Ectodermal cell (in vitro differentiated cells): Measurements from ENCODE around the gene MRPS35.

ENCODE experiments used
- H3K27ac ChIP-seq: 2 replicates; pipeline ENCODE4 v1.7.0; 2013; ENCODE audit warnings: mild to moderate bottlenecking, low read depth, low read length; ENCODE audit not compliant: insufficient read depth, poor library complexity, severe bottlenecking
- H3K27me3 ChIP-seq: 2 replicates; pipeline ENCODE4 v1.7.0; 2013; ENCODE audit warnings: mild to moderate bottlenecking, low read length; ENCODE audit not compliant: insufficient read depth, control insufficient read depth, poor library complexity, severe bottlenecking
- H3K36me3 ChIP-seq: one replicate; pipeline ENCODE4 v1.7.0; 2013; ENCODE audit warnings: low read length; ENCODE audit not compliant: control insufficient read depth, insufficient read depth
- H3K4me1 ChIP-seq: one replicate; pipeline ENCODE4 v1.7.0; 2013; ENCODE audit warnings: low read length; ENCODE audit not compliant: control insufficient read depth, insufficient read depth
- H3K4me3 ChIP-seq: 2 replicates; pipeline ENCODE4 v1.7.0; 2013; ENCODE audit warnings: low read depth, low read length, control low read depth; ENCODE audit not compliant: insufficient read depth
- H3K9me3 ChIP-seq: 2 replicates; pipeline ENCODE4 v1.7.0; 2013; ENCODE audit warnings: mild to moderate bottlenecking, low read length, moderate library complexity; ENCODE audit not compliant: control insufficient read depth
- WGBS, 2 experiments: methylation state at CpG; one replicate each; pipeline ENCODE4 v1.1.7; 2013; ENCODE audit warnings: missing lambda C conversion rate in 2 of 2; 5-methylcytosine and 5-hydroxymethylcytosine counted together

MRPS35 gene

DNA sequence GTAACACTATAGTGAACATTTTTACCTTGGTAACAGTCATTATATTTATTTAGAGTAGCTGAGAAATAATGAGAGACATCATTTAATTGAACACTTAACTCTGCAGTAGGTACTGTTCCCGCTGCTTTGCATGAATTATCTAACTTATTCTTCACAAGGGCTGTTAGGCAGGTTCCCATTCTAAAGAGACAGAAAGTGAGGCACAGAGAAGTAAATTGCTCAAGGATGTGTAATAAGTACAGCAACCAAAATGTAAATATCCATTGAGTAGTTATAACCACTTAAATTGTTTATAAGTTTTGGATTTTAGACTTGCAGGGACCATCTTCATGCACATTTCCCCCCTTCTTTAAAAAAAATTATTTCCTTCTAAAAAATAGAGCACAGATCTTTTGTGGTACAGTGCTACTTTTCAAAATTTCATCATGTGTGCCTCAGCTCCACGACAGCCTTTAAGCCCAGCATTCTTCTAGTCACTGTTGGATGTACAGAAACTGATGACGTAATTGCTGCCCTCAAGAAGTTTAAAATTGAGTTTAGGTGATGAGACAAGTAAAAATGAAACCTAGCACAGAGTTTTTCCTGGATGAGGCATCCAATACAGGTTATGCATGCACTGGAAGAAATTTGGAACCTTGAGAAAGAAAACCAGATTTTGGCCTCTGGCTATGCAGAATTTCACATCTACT, 75.4 kb downstream of the MRPS35 start:
- 95 to 99% methylated on average over 3 of the region's 3 CpGs for WGBS, 2 experiments
- no peaks in the 10 kb centered on the region for H3K9me3 ChIP-seq
- peaks cover 17% of the 10 kb centered on the region for H3K4me1 ChIP-seq
- H3K27ac ChIP-seq, result no peak overlapping the region
- H3K36me3 ChIP-seq, result no peaks in the 10 kb centered on the region
- H3K4me3 ChIP-seq, result no peak overlapping the region
- no peaks in the 10 kb centered on the region for H3K27me3 ChIP-seq

DNA sequence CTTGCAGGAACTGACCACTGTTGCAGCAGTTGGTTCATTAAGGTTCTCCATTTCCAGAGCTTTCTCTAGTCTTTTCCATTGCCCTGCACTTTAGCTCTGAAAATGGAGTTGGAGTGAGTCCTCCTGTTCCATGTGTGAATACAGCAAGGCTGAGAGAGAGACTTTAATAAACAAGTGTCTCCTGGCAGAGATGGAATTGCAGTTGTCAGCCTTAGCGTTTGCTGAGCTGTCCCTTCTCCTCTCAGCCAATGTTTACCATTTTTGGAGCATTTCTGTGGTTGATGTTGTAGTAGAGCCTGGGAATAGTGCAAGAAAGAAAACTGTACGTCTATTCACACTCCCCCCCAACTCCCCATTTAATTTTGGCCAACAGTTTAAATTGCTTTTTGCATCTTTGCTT, 76.9 kb downstream of the MRPS35 start:
- H3K4me3 ChIP-seq, result no peak overlapping the region
- H3K36me3 ChIP-seq, result peaks cover 9% of the 10 kb centered on the region

DNA sequence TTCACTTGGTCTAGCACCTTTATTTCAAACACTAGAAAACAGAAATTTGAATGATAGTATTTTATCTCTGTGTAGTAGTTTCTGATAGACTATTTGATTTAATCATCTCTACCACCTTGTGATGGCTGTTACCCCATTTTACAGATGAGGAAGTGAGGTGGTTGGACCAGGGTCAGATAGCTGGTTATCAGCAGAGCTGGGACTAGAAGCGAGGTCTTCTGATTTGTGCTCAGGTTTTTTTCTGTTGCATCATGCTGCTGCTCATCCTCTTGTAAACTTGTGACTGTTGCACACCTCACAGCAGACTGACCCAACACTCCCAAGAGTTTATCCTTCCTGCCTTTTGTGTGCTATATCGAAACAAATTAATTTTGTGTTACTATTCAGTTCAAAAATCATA, 79.5 kb downstream of the MRPS35 start:
- WGBS, 2 experiments, result 88 to 96% methylated on average over 1 to 2 of the region's 2 CpGs
- Histone ChIP-seq H3K27me3 (no peaks in the 10 kb centered on the region), H3K4me1 (no peaks in the 10 kb centered on the region), H3K9me3 (no peaks in the 10 kb centered on the region), H3K27ac (no peak overlapping the region), H3K4me3 (no peak overlapping the region), H3K36me3 (peaks cover 27% of the 10 kb centered on the region)

More for the DNA sequence above, 76.9 kb downstream of the MRPS35 start:
- Histone ChIP-seq H3K9me3 (no peaks in the 10 kb centered on the region), H3K27me3 (no peaks in the 10 kb centered on the region), H3K4me1 (peaks cover 3% of the 10 kb centered on the region), H3K27ac (no peak overlapping the region)
- 88 to 92% methylated on average over 2 of the region's 2 CpGs for WGBS, 2 experiments

DNA sequence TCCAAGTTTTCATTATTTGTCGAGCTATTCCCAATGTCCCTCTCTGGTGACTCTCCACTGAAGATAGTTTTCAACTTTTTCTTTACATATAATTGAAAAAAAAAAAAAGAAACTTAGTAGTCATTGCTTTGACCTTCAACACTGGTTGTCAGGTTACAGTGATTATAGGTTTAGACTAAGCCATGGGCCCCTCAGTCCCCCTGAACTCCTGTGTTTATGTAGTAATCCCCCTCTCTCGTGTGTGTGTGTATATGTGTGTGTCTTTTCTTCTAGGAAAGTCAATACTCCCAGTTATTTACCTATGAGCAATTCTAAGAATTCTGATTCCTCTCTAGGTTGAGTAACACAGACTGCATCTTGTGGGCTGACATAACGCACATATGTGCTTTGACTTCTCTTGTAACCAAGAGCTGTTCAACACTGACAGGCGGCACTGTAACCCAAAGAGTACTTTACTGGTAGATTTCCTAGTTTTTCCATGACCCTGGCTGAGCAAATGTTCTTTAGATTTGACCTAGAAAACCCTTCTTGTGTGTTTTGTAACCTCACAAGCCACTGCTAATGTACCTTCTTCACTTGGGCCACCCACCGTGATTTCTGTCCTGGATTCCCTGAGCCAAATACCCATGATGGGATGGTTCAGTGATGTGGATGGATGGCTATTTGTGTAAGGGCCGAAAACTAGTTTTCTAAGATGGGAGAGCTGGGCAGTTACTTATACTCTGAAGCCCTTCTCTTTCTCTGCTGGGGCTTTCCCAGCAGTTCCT, 84.4 kb downstream of the MRPS35 start:
- H3K27ac ChIP-seq, result no peak overlapping the region
- WGBS, 2 experiments, result 93 to 95% methylated on average over 4 to 5 of the region's 6 CpGs

DNA sequence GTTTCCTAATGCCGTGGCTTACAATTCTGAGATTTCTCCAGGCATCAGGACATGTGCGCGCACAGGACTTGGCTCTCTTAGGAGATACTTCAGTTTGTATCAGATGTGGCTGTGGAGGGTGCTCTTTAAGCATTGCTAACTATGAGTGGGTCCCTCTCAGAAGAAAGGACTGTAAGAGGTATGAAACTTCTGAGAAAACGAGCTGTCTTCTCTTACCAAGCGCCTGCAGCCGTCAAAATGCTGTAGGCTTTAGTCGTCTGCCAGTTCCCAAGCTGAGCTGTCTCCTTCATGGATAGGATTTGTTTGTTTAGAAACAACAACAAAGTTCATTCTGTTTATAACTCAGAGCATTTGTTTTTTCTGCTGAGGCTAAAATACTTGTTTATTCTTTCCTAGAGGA, 85.5 kb downstream of the MRPS35 start:
- Histone ChIP-seq H3K27ac (no peak overlapping the region), H3K36me3 (peaks cover 39% of the 10 kb centered on the region), H3K4me1 (no peaks in the 10 kb centered on the region), H3K4me3 (no peak overlapping the region), H3K27me3 (no peaks in the 10 kb centered on the region), H3K9me3 (no peaks in the 10 kb centered on the region)
- WGBS, 2 experiments, result 95 to 96% methylated on average over 7 of the region's 7 CpGs

More for the DNA sequence above, 84.4 kb downstream of the MRPS35 start:
- H3K4me1 ChIP-seq, result no peaks in the 10 kb centered on the region
- H3K9me3 ChIP-seq, result no peaks in the 10 kb centered on the region
- peaks cover 39% of the 10 kb centered on the region for H3K36me3 ChIP-seq
- H3K27me3 ChIP-seq, result no peaks in the 10 kb centered on the region
- no peak overlapping the region for H3K4me3 ChIP-seq

DNA sequence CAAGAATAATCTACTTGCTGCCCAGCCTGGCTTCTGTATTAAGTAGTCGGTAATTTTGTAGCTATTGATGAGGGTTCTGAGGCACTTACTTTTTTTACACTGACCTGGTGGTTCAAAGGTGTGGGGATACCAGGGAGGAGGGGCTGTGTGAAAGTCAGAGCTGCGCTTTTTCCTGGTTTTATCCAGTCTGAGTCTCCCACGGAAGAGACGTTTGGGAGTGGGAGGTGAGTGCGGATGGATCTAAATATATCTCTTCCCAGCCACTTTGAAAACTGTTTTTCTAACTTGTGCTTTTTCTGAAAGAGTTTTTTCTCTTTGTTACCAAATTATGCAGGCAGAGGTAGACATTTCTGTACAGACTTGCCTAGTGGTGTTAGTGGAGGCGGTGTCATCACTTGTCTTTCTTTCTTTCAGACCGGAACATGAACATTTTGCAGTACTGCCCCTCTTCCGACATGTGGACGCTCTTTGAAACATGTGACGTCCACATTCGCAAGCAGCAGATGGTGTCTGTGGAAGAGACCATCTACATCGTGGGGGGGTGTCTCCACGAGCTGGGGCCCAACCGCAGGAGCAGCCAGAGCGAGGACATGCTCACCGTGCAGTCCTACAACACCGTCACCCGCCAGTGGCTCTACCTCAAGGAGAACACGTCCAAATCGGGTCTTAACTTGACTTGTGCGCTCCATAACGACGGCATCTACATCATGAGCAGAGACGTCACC, 86.8 kb downstream of the MRPS35 start:
- 93 to 97% methylated on average over 24 of the region's 24 CpGs for WGBS, 2 experiments

DNA sequence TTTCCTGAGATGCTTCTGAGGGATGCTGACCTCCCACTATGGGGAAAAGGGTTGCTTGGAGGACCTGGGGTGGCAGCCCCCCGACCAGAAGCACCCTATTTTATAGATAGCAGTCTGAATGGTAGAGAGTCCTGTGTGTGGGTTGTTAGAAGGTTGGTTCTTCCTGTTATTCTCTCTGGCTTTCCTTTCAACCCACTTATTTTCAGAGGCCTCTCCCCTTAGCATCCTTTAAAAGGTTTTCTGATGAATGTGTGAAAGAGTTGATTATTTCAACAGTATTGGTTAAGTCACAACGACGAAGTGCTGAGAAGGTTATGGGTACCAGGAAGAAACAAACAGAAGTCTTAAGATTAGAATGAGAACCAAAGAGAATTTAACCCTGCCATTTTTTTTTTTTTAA, 90.2 kb downstream of the MRPS35 start:
- H3K36me3 ChIP-seq, result peaks cover 12% of the 10 kb centered on the region
- H3K27ac ChIP-seq, result no peak overlapping the region
- WGBS, 2 experiments, result 90 to 94% methylated on average over 3 of the region's 3 CpGs
- H3K27me3 ChIP-seq, result no peaks in the 10 kb centered on the region
- H3K4me1 ChIP-seq, result no peaks in the 10 kb centered on the region
- H3K4me3 ChIP-seq, result no peak overlapping the region
- no peaks in the 10 kb centered on the region for H3K9me3 ChIP-seq

More for the DNA sequence above, 86.8 kb downstream of the MRPS35 start:
- Histone ChIP-seq H3K4me1 (no peaks in the 10 kb centered on the region), H3K27ac (no peak overlapping the region), H3K4me3 (no peak overlapping the region), H3K9me3 (no peaks in the 10 kb centered on the region), H3K27me3 (no peaks in the 10 kb centered on the region), H3K36me3 (peaks cover 30% of the 10 kb centered on the region)

DNA sequence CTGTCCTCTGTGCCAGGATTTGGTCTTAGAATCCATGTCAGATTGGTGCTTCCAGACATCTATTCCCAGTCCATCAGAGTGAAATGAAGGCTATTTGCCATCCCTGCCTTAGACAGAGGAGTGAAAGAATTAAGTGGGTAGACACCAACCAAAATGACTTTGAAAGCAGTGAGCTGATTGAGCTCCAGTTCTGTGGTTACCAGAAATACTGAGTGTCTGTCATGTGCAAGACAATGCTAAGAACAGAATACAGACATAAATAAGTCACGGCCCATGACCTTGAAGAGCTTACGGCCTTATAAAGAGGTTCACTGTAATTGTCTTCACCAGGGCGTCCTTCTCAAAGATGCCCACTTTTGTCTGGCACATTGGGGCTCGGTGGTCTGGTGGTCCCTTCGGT, 91.0 kb downstream of the MRPS35 start:
- Histone ChIP-seq H3K36me3 (peaks cover 12% of the 10 kb centered on the region), H3K27me3 (no peaks in the 10 kb centered on the region), H3K27ac (no peak overlapping the region), H3K4me1 (no peaks in the 10 kb centered on the region), H3K9me3 (no peaks in the 10 kb centered on the region), H3K4me3 (no peak overlapping the region)
- WGBS, 2 experiments, result 94 to 95% methylated on average over 5 of the region's 5 CpGs

DNA sequence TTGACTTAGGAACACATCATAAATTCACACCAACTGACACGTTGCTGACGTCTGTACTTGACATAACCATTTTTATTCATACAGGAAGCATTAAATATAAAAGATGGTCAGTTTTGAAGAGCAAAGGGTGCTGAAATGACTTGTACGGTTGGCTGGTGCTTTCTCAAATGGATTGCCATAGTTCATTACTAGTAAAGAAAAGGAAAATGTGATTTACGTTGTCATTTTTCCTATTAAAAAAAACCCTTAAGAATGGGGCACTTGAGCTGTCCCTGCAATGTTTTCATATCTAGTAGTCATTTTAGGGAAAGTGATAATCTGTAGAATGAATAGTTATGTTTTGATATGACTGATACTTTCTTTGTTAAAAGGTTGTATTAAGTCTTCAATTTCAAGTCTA, 91.9 kb downstream of the MRPS35 start:
- 97 to 100% methylated on average over 2 to 4 of the region's 4 CpGs for WGBS, 2 experiments
- H3K27ac ChIP-seq, result no peak overlapping the region
- H3K4me3 ChIP-seq, result no peak overlapping the region
- H3K36me3 ChIP-seq, result peaks cover 6% of the 10 kb centered on the region
- H3K4me1 ChIP-seq, result no peaks in the 10 kb centered on the region
- H3K9me3 ChIP-seq, result no peaks in the 10 kb centered on the region
- no peaks in the 10 kb centered on the region for H3K27me3 ChIP-seq

DNA sequence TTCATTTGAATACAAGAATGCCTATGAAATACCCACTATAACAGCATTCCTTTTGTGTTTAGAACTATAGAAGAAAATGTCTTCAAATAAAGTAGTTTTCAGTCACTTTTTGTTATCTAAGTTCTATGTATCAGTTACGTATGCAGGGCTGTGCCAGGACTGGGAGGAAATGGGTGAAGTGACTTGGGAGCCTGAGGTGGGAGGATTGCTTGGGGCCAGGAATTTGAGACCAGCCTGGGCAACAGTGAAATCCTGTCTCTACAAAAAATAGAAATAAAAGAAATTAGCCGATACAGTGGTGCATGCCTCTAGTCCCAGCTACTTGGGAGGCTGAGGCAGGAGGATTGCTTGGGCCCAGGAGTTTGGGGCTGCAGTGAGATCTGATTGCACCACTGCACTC, 92.3 kb downstream of the MRPS35 start:
- peaks cover 2% of the 10 kb centered on the region for H3K36me3 ChIP-seq
- no peak overlapping the region for H3K27ac ChIP-seq
- no peaks in the 10 kb centered on the region for H3K9me3 ChIP-seq
- H3K4me1 ChIP-seq, result no peaks in the 10 kb centered on the region
- H3K27me3 ChIP-seq, result no peaks in the 10 kb centered on the region
- 92 to 94% methylated on average over 2 of the region's 2 CpGs for WGBS, 2 experiments
- H3K4me3 ChIP-seq, result no peak overlapping the region
